H1 (cell line): ENCODE measurements around the gene CAPN1. TPM values are rescaled to one million over a fixed set of nuclear protein-coding genes. Genes with fewer than 3 reads are reported as not detected.
A peak's percentile ranks its signal among the peaks of the same experiment; 100 is the strongest.

Experiments used
- CTCF ChIA-PET: fragments of 300-600 bp; sonication (Branson Sonifier 250); formaldehyde crosslinking; loops from one replicate; lab custom pipeline; 2021; ENCODE audit not compliant: partially characterized antibody; lab: Charles Lee
- POLR2A ChIA-PET: fragments of 300-600 bp; sonication (Branson Sonifier 250); formaldehyde crosslinking; loops from one replicate; lab custom pipeline; 2021; ENCODE audit warnings: inconsistent platforms; ENCODE audit not compliant: partially characterized antibody; lab: Charles Lee
- DNase-seq, 2 experiments: peaks; one replicate each; pipeline versions ENCODE4 v3.0.0 to v3.0.0-alpha.2; 2010 to 2022; ENCODE audit warnings: low spot score in 2 of 2, low read depth in 1 of 2, mixed read lengths in 1 of 2
- FAIRE-seq: peaks from 2 replicates; lab custom pipeline; 2011; peaks lifted over from hg19 to GRCh38; lab: Jason Lieb, UNC
- H2AFZ ChIP-seq: 2 replicates; pipeline ENCODE4 v1.8.1; 2012; ENCODE audit warnings: low read length, inconsistent platforms
- H2AK5ac ChIP-seq: 2 replicates; pipeline ENCODE4 v1.6.1; 2013; ENCODE audit warnings: low read depth, low read length
- H2BK120ac ChIP-seq: replicated peaks from 2 replicates; pipeline ENCODE3; 2013; ENCODE audit warnings: low read depth, low read length, inconsistent platforms
- H2BK12ac ChIP-seq: 2 replicates; pipeline ENCODE4 v1.6.1; 2013; ENCODE audit warnings: low read depth, low read length
- H2BK15ac ChIP-seq: 2 replicates; pipeline ENCODE4 v1.6.1; 2013; ENCODE audit warnings: low read length
- H2BK20ac ChIP-seq: 2 replicates; pipeline ENCODE4 v1.6.1; 2013; ENCODE audit warnings: low read length
- H2BK5ac ChIP-seq: 2 replicates; pipeline ENCODE4 v1.6.1; 2013; ENCODE audit warnings: low read depth, low read length
- H3K14ac ChIP-seq: 2 replicates; pipeline ENCODE4 v1.6.1; 2013; ENCODE audit warnings: inconsistent platforms; ENCODE audit not compliant: insufficient read length
- H3K18ac ChIP-seq: 2 replicates; pipeline ENCODE4 v1.6.1; 2013; ENCODE audit warnings: low read length; ENCODE audit errors: extremely low read depth
- H3K23ac ChIP-seq: 2 replicates; pipeline ENCODE4 v1.6.1; 2013; ENCODE audit warnings: inconsistent platforms; ENCODE audit not compliant: insufficient read length
- H3K23me2 ChIP-seq: 2 replicates; pipeline ENCODE4 v1.6.1; 2013; ENCODE audit warnings: low read depth, low read length
- H3K27ac ChIP-seq: 2 replicates; pipeline ENCODE4 v1.6.1; 2011; ENCODE audit warnings: low read depth, low read length, inconsistent platforms
- H3K27me3 ChIP-seq, 4 experiments: replicated peaks in 1 of 4; 1 replicate in 1 of 4; 2 replicates in 3 of 4; pipeline versions ENCODE4 v1.6.1 to v1.8.1; 2011 to 2013; ENCODE audit warnings: low read length in 3 of 4, mild to moderate bottlenecking in 3 of 4, inconsistent platforms in 2 of 4, mixed read lengths in 2 of 4, moderate library complexity in 1 of 4; ENCODE audit not compliant: control insufficient read depth in 3 of 4, insufficient read depth in 3 of 4; ENCODE audit errors: extremely low read depth in 1 of 4
- H3K36me3 ChIP-seq, 4 experiments: 2 replicates each; pipeline versions ENCODE4 v1.6.1 to v1.8.1; 2011 to 2013; ENCODE audit warnings: mild to moderate bottlenecking in 4 of 4, low read length in 3 of 4, moderate library complexity in 2 of 4, control low read depth in 1 of 4, inconsistent platforms in 1 of 4; ENCODE audit not compliant: insufficient read depth in 4 of 4, control insufficient read depth in 2 of 4
- H3K4ac ChIP-seq: replicated peaks from 2 replicates; pipeline ENCODE3; 2013; ENCODE audit warnings: low read length, low read depth, mixed read lengths, inconsistent platforms; ENCODE audit not compliant: insufficient read length
- H3K4me1 ChIP-seq, 4 experiments: replicated peaks in 1 of 4; 1 replicate in 1 of 4; 2 replicates in 3 of 4; pipeline versions ENCODE4 v1.6.1 to v1.8.1; 2011 to 2013; ENCODE audit warnings: low read length in 3 of 4, inconsistent platforms in 2 of 4, mixed read lengths in 1 of 4; ENCODE audit not compliant: insufficient read depth in 4 of 4, control insufficient read depth in 3 of 4
- H3K4me2 ChIP-seq, 2 experiments: 2 replicates each; pipeline versions ENCODE4 v1.6.1 to v1.8.1; 2011 to 2013; ENCODE audit warnings: low read depth in 2 of 2, low read length in 2 of 2, control low read depth in 1 of 2, inconsistent platforms in 1 of 2, mild to moderate bottlenecking in 1 of 2; ENCODE audit not compliant: insufficient read depth in 1 of 2
- H3K4me3 ChIP-seq, 4 experiments: fragments of 200-600, 300-600 bp in 1 of 4; sonication (generic), shearing (Covaris generic), sonication (Bioruptor Twin) in 1 of 4; 2 replicates each; pipeline versions ENCODE4 v1.5.1 to v1.8.1; 2011 to 2016; ENCODE audit warnings: low read length in 4 of 4, low read depth in 3 of 4, control low read depth in 2 of 4, inconsistent platforms in 2 of 4, mild to moderate bottlenecking in 2 of 4, mixed read lengths in 1 of 4, moderate library complexity in 1 of 4; ENCODE audit not compliant: insufficient read depth in 2 of 4; ENCODE audit errors: extremely low read depth in 1 of 4
- H3K56ac ChIP-seq: replicated peaks from 2 replicates; pipeline ENCODE3; 2013; ENCODE audit warnings: low read depth, mild to moderate bottlenecking, mixed read lengths, low read length, inconsistent platforms; ENCODE audit not compliant: insufficient read length
- H3K79me1 ChIP-seq: 2 replicates; pipeline ENCODE4 v1.6.1; 2013; ENCODE audit warnings: low read depth, low read length, control low read depth
- H3K79me2 ChIP-seq, 2 experiments: 2 replicates each; pipeline versions ENCODE4 v1.6.1 to v1.8.1; 2012 to 2013; ENCODE audit warnings: low read length in 2 of 2, mild to moderate bottlenecking in 2 of 2, inconsistent platforms in 1 of 2; ENCODE audit not compliant: insufficient read depth in 2 of 2, control insufficient read depth in 1 of 2
- H3K9ac ChIP-seq, 4 experiments: replicated peaks in 1 of 4; 1 replicate in 1 of 4; 2 replicates in 3 of 4; pipeline versions ENCODE4 v1.6.1 to v1.8.1; 2011 to 2013; ENCODE audit warnings: low read depth in 3 of 4, low read length in 3 of 4, control low read depth in 2 of 4, mild to moderate bottlenecking in 2 of 4, moderate library complexity in 2 of 4, inconsistent platforms in 1 of 4; ENCODE audit errors: extremely low read depth in 1 of 4
- H3K9me3 ChIP-seq, 2 experiments: 2 replicates each; pipeline versions ENCODE4 v1.6.1 to v1.8.1; 2012 to 2013; ENCODE audit warnings: mild to moderate bottlenecking in 2 of 2, moderate library complexity in 2 of 2, control low read depth in 1 of 2, inconsistent platforms in 1 of 2, low read depth in 1 of 2, low read length in 1 of 2, mixed read lengths in 1 of 2; ENCODE audit not compliant: insufficient read depth in 2 of 2
- H4K20me1 ChIP-seq, 2 experiments: replicated peaks in 1 of 2; 2 replicates each; pipeline versions ENCODE3 to v1.8.1; 2011 to 2013; ENCODE audit warnings: inconsistent platforms in 2 of 2, low read length in 2 of 2, mild to moderate bottlenecking in 1 of 2; ENCODE audit not compliant: insufficient read depth in 2 of 2, control insufficient read depth in 1 of 2
- H4K5ac ChIP-seq: 2 replicates; pipeline ENCODE4 v1.6.1; 2013; ENCODE audit warnings: low read length, low read depth, mixed read lengths, inconsistent platforms; ENCODE audit not compliant: insufficient read length
- H4K8ac ChIP-seq: 2 replicates; pipeline ENCODE4 v1.8.0; 2013; ENCODE audit warnings: mild to moderate bottlenecking, moderate library complexity, low read length, inconsistent platforms; ENCODE audit not compliant: insufficient read depth; ENCODE audit errors: extremely low read depth
- H4K91ac ChIP-seq: replicated peaks from 2 replicates; pipeline ENCODE3; 2013; ENCODE audit warnings: low read length, mixed read lengths, inconsistent platforms; ENCODE audit not compliant: insufficient read length
- EZH2 ChIP-seq: fragments of 200-600 bp; sonication (generic); IDR thresholded peaks from 2 replicates; pipeline ENCODE4 v1.7.1; 2012; ENCODE audit warnings: low read depth, mild to moderate bottlenecking, moderate library complexity, low read length, inconsistent platforms; ENCODE audit not compliant: severe bottlenecking
- JUND ChIP-seq: IDR thresholded peaks from 2 replicates; pipeline ENCODE4 v1.6.1; 2011; ENCODE audit warnings: mild to moderate bottlenecking, improper control_type of control experiment, low read length
- MAFK ChIP-seq: IDR thresholded peaks from 2 replicates; pipeline ENCODE4 v1.6.1; 2012; ENCODE audit warnings: low read depth, mild to moderate bottlenecking, improper control_type of control experiment, low read length
- POLR2A ChIP-seq, 2 experiments: IDR thresholded peaks; 1 replicate in 1 of 2; 2 replicates in 1 of 2; pipeline ENCODE4 v1.6.1; 2011; ENCODE audit warnings: low read depth in 2 of 2, low read length in 2 of 2, mild to moderate bottlenecking in 2 of 2; ENCODE audit errors: control extremely low read depth in 1 of 2
- RAD21 ChIP-seq, 2 experiments: IDR thresholded peaks in 1 of 2; conservative IDR thresholded peaks in 1 of 2; 2 replicates each; pipeline ENCODE4 v1.6.1; 2011; ENCODE audit warnings: low read depth in 2 of 2, low read length in 2 of 2, improper control_type of control experiment in 1 of 2, inconsistent platforms in 1 of 2, mild to moderate bottlenecking in 1 of 2, moderate library complexity in 1 of 2
- SIX5 ChIP-seq: IDR thresholded peaks from 2 replicates; pipeline ENCODE4 v1.6.1; 2011; ENCODE audit warnings: mild to moderate bottlenecking, low read depth, low read length
- ZNF274 ChIP-seq: IDR thresholded peaks from 2 replicates; pipeline ENCODE4 v1.7.0; 2012; ENCODE audit warnings: low read length, borderline replicate concordance; ENCODE audit errors: extremely low read depth
- WGBS, 2 experiments: shearing (Covaris generic) in 1 of 2; methylation state at CpG; one replicate each; pipeline versions ENCODE4 v1.1.6 to v1.1.7; 2013 to 2015; ENCODE audit warnings: low lambda C conversion rate in 2 of 2, mixed read lengths in 2 of 2, inconsistent platforms in 1 of 2, low coverage in 1 of 2, missing lambda C conversion rate in 1 of 2; ENCODE audit not compliant: insufficient replicate concordance in 2 of 2, insufficient coverage in 1 of 2, insufficient read length in 1 of 2; ENCODE audit errors: extremely low coverage in 1 of 2, missing lambda C conversion rate in 1 of 2; 5-methylcytosine and 5-hydroxymethylcytosine counted together
- polyA plus RNA-seq, 7 experiments: library from polyadenylated mRNA; depleted of rRNA in 3 of 7; stranded (reverse) in 5 of 7; unstranded in 2 of 7; fragments of >200 nt in 5 of 7; fragments of 200-250 nt in 2 of 7; gene quantifications; 1 replicate in 5 of 7; 2 replicates in 1 of 7; 4 replicates in 1 of 7; pipeline versions ENCODE4 v1.2.1 to v1.2.3, GENCODE V29; 2011 to 2013; ENCODE audit warnings: missing spikeins in 2 of 7, mixed read lengths in 2 of 7
- total RNA-seq: library from RNA; stranded (reverse); fragmentation: NEBNext Ultra II Directional; extraction: Animal tissue kit (Norgen Biotek cat#: 25700); gene quantifications from 2 replicates; pipeline ENCODE4 v1.2.1, GENCODE V29; 2021

CAPN1 gene
- total and polyA plus RNA-seq, 2 of the 8 experiments (the other 6 are each of a cell fraction or from before 2014, with no cell fraction given): 194 to 233 TPM

DNA sequence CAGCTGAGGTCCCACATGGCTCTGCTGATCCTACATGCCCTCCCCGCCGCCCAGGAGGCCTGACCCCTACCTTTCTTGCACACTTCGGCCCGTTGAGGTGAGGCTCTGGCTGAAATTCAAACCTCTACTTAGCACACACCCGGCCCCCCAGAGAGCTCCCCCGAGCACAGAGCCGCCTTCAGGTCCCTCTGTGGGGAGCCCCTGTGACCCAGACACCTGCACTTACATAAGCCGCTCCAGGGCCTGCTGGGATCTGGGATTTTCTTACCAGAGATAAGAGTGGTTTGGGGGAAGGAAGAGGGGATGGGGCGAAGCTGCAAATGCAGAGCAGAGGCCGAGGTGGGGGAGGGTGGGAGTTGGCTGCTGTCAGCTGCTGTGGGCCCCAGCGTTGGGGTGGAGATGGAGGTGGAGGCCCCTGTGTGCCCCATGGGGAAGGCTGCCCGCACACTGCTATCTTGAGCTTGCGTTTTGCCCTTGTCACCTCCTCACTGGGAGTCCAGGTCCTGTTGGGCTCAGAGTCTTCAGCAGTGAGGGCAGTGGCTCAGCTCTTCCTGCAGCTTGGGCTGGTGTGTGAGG, 30.6 kb downstream of the CAPN1 start:
- FAIRE-seq (no peak), DNase-seq (no peak)
- peak overlapping the region; percentile 95 for H2BK20ac ChIP-seq
- H4K8ac ChIP-seq: peak overlapping the region; percentile 62; the same call in 1 of the 2 replicates
- 81% methylated on average over 11 of the region's 13 CpGs; no CpG with 5 or more reads in 1 of the 2 experiments for WGBS, 2 experiments
- no peak overlapping the region for H3K23ac ChIP-seq
- peak overlapping the region; percentile 99 for H2BK5ac ChIP-seq
- no peak overlapping the region; the same call in 1 of the 2 replicates for H2AK5ac ChIP-seq
- peak overlapping the region; percentile 90 for H2BK12ac ChIP-seq
- no peak overlapping the region for H2AFZ ChIP-seq
- H4K20me1 ChIP-seq: no peaks in the 10 kb centered on the region
- H3K56ac ChIP-seq: no peak overlapping the region
- CTCF ChIA-PET: interaction anchor here (0.8 to 11.9 kb wide), 10 partner anchors 7 to 104 kb away, joined by 3 to 184 read pairs (median 8); partner anchors contain the start of genes CAPN1, POLA2 and SYVN1
- H3K79me1 ChIP-seq: peaks cover 4% of the 10 kb centered on the region; the same call in 1 of the 2 replicates
- peaks cover 5 to 36% (median 29%) of the 10 kb centered on the region in 4 experiments for H3K4me1 ChIP-seq
- H3K9me3 ChIP-seq: no peaks in the 10 kb centered on the region
- peaks cover 11% of the 10 kb centered on the region; the same call in 1 of the 2 replicates for H3K23me2 ChIP-seq
- peak overlapping the region; percentile 82 for H3K27ac ChIP-seq
- peak overlapping the region in 1 of 4 experiments; percentile 48; a peak in 2 of 7 replicates for H3K9ac ChIP-seq
- peak overlapping the region in 1 of 2 experiments; percentile 46; a peak in 2 of 4 replicates for H3K4me2 ChIP-seq
- no peaks in the 10 kb centered on the region for H3K27me3 ChIP-seq
- POLR2A ChIA-PET: interaction anchor here (1.0 to 13.9 kb wide), 22 partner anchors 8 to 288 kb away, joined by 3 to 324 read pairs (median 9); partner anchors contain the start of genes CAPN1, FAU, MRPL49 and POLA2
- H3K18ac ChIP-seq: peak overlapping the region; percentile 99
- H3K36me3 ChIP-seq: peaks cover 15 to 42% (median 31%) of the 10 kb centered on the region in 4 experiments
- H4K91ac ChIP-seq: peak overlapping the region; percentile 98
- TF ChIP-seq MAFK: no peak
- no peak for TF ChIP-seq ZNF274
- TF ChIP-seq RAD21 (IDR thresholded peaks at IDR 0.05 in 1 of 2, conservative IDR thresholded peaks at IDR 0.05 in 1 of 2; ENCODE audit: low read depth in 2 of 2, low read length in 2 of 2): no peak
- TF ChIP-seq EZH2: no peak
- TF ChIP-seq SIX5: no peak
- no peak for TF ChIP-seq POLR2A (IDR thresholded peaks at IDR 0.05; ENCODE audit: control extremely low read depth in 1 of 2, low read depth in 2 of 2, low read length in 2 of 2)
- TF ChIP-seq JUND: no peak
- peak overlapping the region; percentile 79 for H4K5ac ChIP-seq
- H3K79me2 ChIP-seq: peaks cover 0 to 15% of the 10 kb centered on the region in 2 experiments; a peak in 1 of 4 replicates
- peak overlapping the region; percentile 30 for H2BK120ac ChIP-seq
- H3K14ac ChIP-seq: no peak overlapping the region
- 0 out of 2 replicates have a peak overlapping the region, but pooled peaks have one; percentile 96 for H2BK15ac ChIP-seq
- H3K4ac ChIP-seq: peak overlapping the region; percentile 63
- peak overlapping the region in 1 of 4 experiments; percentile 10; a peak in 1 of 8 replicates for H3K4me3 ChIP-seq
